T-cell (primary cell): ENCODE results near the gene SCN2B. TPM values are rescaled to one million over a fixed set of nuclear protein-coding genes. Genes with fewer than 3 reads are reported as not detected.

ENCODE experiments used
- ATAC-seq, 4 experiments: fragments of 200-7000 bp in 3 of 4; fragments of 150-1000 bp in 1 of 4; cut with Tn5 transposase; replicated peaks in 1 of 4; 1 replicate in 3 of 4; 2 replicates in 1 of 4; pipeline ENCODE4 v1.10.0; 2021; ENCODE audit warnings: moderate library complexity in 3 of 4, mild to moderate bottlenecking in 2 of 4, moderate number of reproducible peaks in 1 of 4
- CTCF ChIA-PET, 2 donors: fragments of 300-600 bp; sonication (Branson Sonifier 250); formaldehyde crosslinking; loops; one replicate each; lab custom pipeline; 2022; ENCODE audit warnings: antibody characterized with exemption in 2 of 2; lab: Charles Lee
- POLR2A ChIA-PET, 2 donors: fragments of 300-600 bp; sonication (Branson Sonifier 250); formaldehyde crosslinking; loops; one replicate each; lab custom pipeline; 2022; ENCODE audit warnings: antibody characterized with exemption in 2 of 2; lab: Charles Lee
- DNase-seq, 35 experiments: peaks; one replicate each; pipeline versions ENCODE4 v3.0.0 to v3.0.0-alpha.2; 2013 to 2023
- H3K27ac ChIP-seq: one replicate; pipeline ENCODE4 v1.5.1; 2013; ENCODE audit warnings: low read length
- H3K27me3 ChIP-seq, 2 experiments: replicated peaks in 1 of 2; 1 replicate in 1 of 2; 2 replicates in 1 of 2; pipeline versions ENCODE4 v1.6.1 to v1.7.0; 2013; ENCODE audit warnings: low read length in 1 of 2, mixed read lengths in 1 of 2; ENCODE audit not compliant: control insufficient read depth in 2 of 2, insufficient read depth in 2 of 2; ENCODE audit errors: extremely low read depth in 1 of 2
- H3K36me3 ChIP-seq, 2 donors: 1 replicate in 1 of 2; 2 replicates in 1 of 2; pipeline versions ENCODE4 v1.6.1 to v1.7.0; 2013; ENCODE audit warnings: low read length in 1 of 2; ENCODE audit not compliant: control insufficient read depth in 2 of 2, insufficient read depth in 1 of 2; ENCODE audit errors: extremely low read depth in 1 of 2
- H3K4me1 ChIP-seq, 2 experiments: 1 replicate in 1 of 2; 2 replicates in 1 of 2; pipeline versions ENCODE4 v1.6.1 to v1.7.0; 2013; ENCODE audit warnings: low read length in 2 of 2, mixed read lengths in 1 of 2; ENCODE audit not compliant: insufficient read depth in 2 of 2, control insufficient read depth in 1 of 2; ENCODE audit errors: extremely low read depth in 1 of 2
- H3K4me3 ChIP-seq, 2 donors: 1 replicate in 1 of 2; 2 replicates in 1 of 2; pipeline versions ENCODE4 v1.5.1 to v1.7.0; 2013; ENCODE audit warnings: mild to moderate bottlenecking in 2 of 2, low read length in 1 of 2, moderate library complexity in 1 of 2; ENCODE audit not compliant: control insufficient read depth in 1 of 2; ENCODE audit errors: extremely low read depth in 1 of 2
- H3K9me3 ChIP-seq: 2 replicates; pipeline ENCODE4 v1.7.0; 2013
- H3K27ac Mint-ChIP-seq, 2 donors: one replicate each; pipeline ENCODE4 v1.8.0; 2020 to 2021; ENCODE audit warnings: mild to moderate bottlenecking in 2 of 2, mixed read lengths in 2 of 2
- H3K27me3 Mint-ChIP-seq, 2 donors: one replicate each; pipeline ENCODE4 v1.8.0; 2021 to 2022; ENCODE audit warnings: mixed read lengths in 2 of 2
- H3K36me3 Mint-ChIP-seq: one replicate; pipeline ENCODE4 v1.8.0; 2021; ENCODE audit warnings: mixed read lengths
- H3K4me1 Mint-ChIP-seq, 3 donors: one replicate each; pipeline ENCODE4 v1.8.0; 2020 to 2022; ENCODE audit warnings: mixed read lengths in 3 of 3, mild to moderate bottlenecking in 1 of 3
- H3K4me3 Mint-ChIP-seq, 3 donors: one replicate each; pipeline ENCODE4 v1.8.0; 2020 to 2022; ENCODE audit warnings: mild to moderate bottlenecking in 3 of 3, mixed read lengths in 3 of 3, moderate library complexity in 3 of 3
- H3K9me3 Mint-ChIP-seq, 3 donors: one replicate each; pipeline ENCODE4 v1.8.0; 2020 to 2022; ENCODE audit warnings: mixed read lengths in 3 of 3
- WGBS: methylation state at CpG from one replicate; pipeline ENCODE4 v1.1.5; 2013; ENCODE audit warnings: missing lambda C conversion rate; ENCODE audit not compliant: insufficient coverage; 5-methylcytosine and 5-hydroxymethylcytosine counted together
- total RNA-seq, 35 experiments: library from RNA in 6 of 35; stranded (reverse) in 6 of 35; fragments of 120-200 nt in 1 of 35; gene quantifications; one replicate each; pipeline versions ENCODE4 v1.2.1 to v1.2.4 and lab custom pipeline; 2013 to 2026

Gene SCN2B
- total RNA-seq, 5 donors from 2014 or later (not counting 1 experiment from before 2014, with no cell fraction given), result 0.06 TPM; not detected in 4

GRCh38 chr11:118128721-118129470 lies 47.5 kb downstream of the SCN2B start:
- Mint-ChIP-seq H3K27me3 (peaks cover 10 to 15% of the 10 kb centered on the region in 2 donors), H3K4me3 (no peak overlapping the region), H3K27ac (no peak overlapping the region), H3K4me1 (no peaks in the 10 kb centered on the region), H3K36me3 (no peaks in the 10 kb centered on the region), H3K9me3 (no peaks in the 10 kb centered on the region)
- Histone ChIP-seq H3K36me3 (no peaks in the 10 kb centered on the region), H3K27ac (no peak overlapping the region), H3K9me3 (no peaks in the 10 kb centered on the region), H3K27me3 (peaks cover 0 to 26% of the 10 kb centered on the region in 2 experiments), H3K4me3 (no peak overlapping the region), H3K4me1 (no peaks in the 10 kb centered on the region)
- POLR2A ChIA-PET, result no interaction called here
- ATAC-seq (no peak), DNase-seq (no peak)
- 85% methylated on average over 7 of the region's 11 CpGs for WGBS
- CTCF ChIA-PET, result interaction anchor here in 1 of 2 donors (1.1 kb wide), 1 partner anchor 42 kb away, joined by 3 read pairs; no protein-coding TSS in a partner anchor

GRCh38 chr11:118128310-118128709 lies 48.1 kb downstream of the SCN2B start:
- DNase-seq (no peak), ATAC-seq (no peak)
- Mint-ChIP-seq H3K4me1 (no peaks in the 10 kb centered on the region), H3K9me3 (no peaks in the 10 kb centered on the region), H3K36me3 (no peaks in the 10 kb centered on the region), H3K4me3 (no peak overlapping the region), H3K27me3 (peaks cover 10 to 13% of the 10 kb centered on the region in 2 donors), H3K27ac (no peak overlapping the region)
- Histone ChIP-seq H3K9me3 (no peaks in the 10 kb centered on the region), H3K36me3 (no peaks in the 10 kb centered on the region), H3K27ac (no peak overlapping the region), H3K4me1 (no peaks in the 10 kb centered on the region), H3K27me3 (peaks cover 0 to 20% of the 10 kb centered on the region in 2 experiments), H3K4me3 (no peak overlapping the region)
- POLR2A ChIA-PET, result no interaction called here
- WGBS, result 73% methylated on average over 2 of the region's 4 CpGs
- CTCF ChIA-PET, result interaction anchor here in 1 of 2 donors (1.1 kb wide), 1 partner anchor 43 kb away, joined by 3 read pairs; no protein-coding TSS in a partner anchor

- H3K4me3 Mint-ChIP-seq, result no peak overlapping the region
- H3K36me3 ChIP-seq, result no peaks in the 10 kb centered on the region
- no peaks in the 10 kb centered on the region for H3K9me3 ChIP-seq
- 72% methylated on average over 6 of the region's 7 CpGs for WGBS
- no peaks in the 10 kb centered on the region for H3K4me1 ChIP-seq
- DNase-seq, result no peak
- no peaks in the 10 kb centered on the region for H3K36me3 Mint-ChIP-seq
- no peaks in the 10 kb centered on the region for H3K9me3 Mint-ChIP-seq
- no peaks in the 10 kb centered on the region for H3K4me1 Mint-ChIP-seq
- ATAC-seq, result no peak
- peaks cover 10% of the 10 kb centered on the region in 2 donors for H3K27me3 Mint-ChIP-seq
- H3K4me3 ChIP-seq, result no peak overlapping the region
- H3K27ac Mint-ChIP-seq, result no peak overlapping the region
- H3K27ac ChIP-seq, result no peak overlapping the region
- CTCF ChIA-PET, result interaction anchor here in 1 of 2 donors (0.6 kb wide), 2 partner anchors 18 to 169 kb away, joined by 3 read pairs; no protein-coding TSS in a partner anchor
- H3K27me3 ChIP-seq, result peaks cover 0 to 19% of the 10 kb centered on the region in 2 experiments
- POLR2A ChIA-PET, result no interaction called here
These were observed 50.2 kb downstream of the SCN2B start for GRCh38 chr11:118126082-118126838.

- CTCF ChIA-PET, result no interaction called here
- no peak for DNase-seq
- H3K4me3 Mint-ChIP-seq, result no peak overlapping the region
- peaks cover 10 to 14% of the 10 kb centered on the region in 2 donors for H3K27me3 Mint-ChIP-seq
- Histone ChIP-seq H3K27ac (no peak overlapping the region), H3K27me3 (peaks cover 0 to 19% of the 10 kb centered on the region in 2 experiments), H3K4me3 (no peak overlapping the region), H3K9me3 (no peaks in the 10 kb centered on the region), H3K36me3 (no peaks in the 10 kb centered on the region), H3K4me1 (no peaks in the 10 kb centered on the region)
- no peaks in the 10 kb centered on the region for H3K4me1 Mint-ChIP-seq
- no peak overlapping the region for H3K27ac Mint-ChIP-seq
- peaks cover 3% of the 10 kb centered on the region for H3K36me3 Mint-ChIP-seq
- POLR2A ChIA-PET, result no interaction called here
- no peak for ATAC-seq
- peaks cover 0 to 6% (median 0%) of the 10 kb centered on the region in 3 donors for H3K9me3 Mint-ChIP-seq
- 79% methylated on average over 3 of the region's 8 CpGs for WGBS
These were observed 51.4 kb downstream of the SCN2B start for GRCh38 chr11:118124929-118125535.

- H3K27ac Mint-ChIP-seq, result no peak overlapping the region
- POLR2A ChIA-PET, result no interaction called here
- CTCF ChIA-PET, result no interaction called here
- peaks cover 0 to 6% (median 0%) of the 10 kb centered on the region in 3 donors for H3K9me3 Mint-ChIP-seq
- Histone ChIP-seq H3K27me3 (peaks cover 0 to 16% of the 10 kb centered on the region in 2 experiments), H3K36me3 (no peaks in the 10 kb centered on the region), H3K27ac (no peak overlapping the region), H3K4me1 (peaks cover 0 to 3% of the 10 kb centered on the region in 2 experiments), H3K4me3 (no peak overlapping the region), H3K9me3 (no peaks in the 10 kb centered on the region)
- WGBS, result no CpG with 5 or more reads among the region's 1 CpG
- H3K4me1 Mint-ChIP-seq, result peaks cover 3 to 12% (median 12%) of the 10 kb centered on the region in 3 donors
- H3K27me3 Mint-ChIP-seq, result peaks cover 8 to 11% of the 10 kb centered on the region in 2 donors
- no peak for ATAC-seq
- DNase-seq, result no peak
- H3K4me3 Mint-ChIP-seq, result no peak overlapping the region
- H3K36me3 Mint-ChIP-seq, result peaks cover 3% of the 10 kb centered on the region
These were observed 55.6 kb downstream of the SCN2B start for GRCh38 chr11:118120793-118121192.
